Measurements from ENCODE around the gene GDF7.

Gene GDF7

GRCh38 chr2:20645301-20645701 is 21.6 kb upstream of the GDF7 start:
- no peak for TF ChIP-seq CTCF (IDR thresholded peaks at IDR 0.05; ENCODE audit: control insufficient read depth, extremely low read depth, insufficient read depth)
- DNase-seq (ENCODE audit: low read depth) = no peak
- H3K4me3 ChIP-seq (ENCODE audit: low read depth, low read length) = no peak overlapping the region

- DNase-seq (ENCODE audit: low read depth) = no peak
- H3K4me3 ChIP-seq (ENCODE audit: low read depth, low read length) = no peak overlapping the region
These were observed 21.2 kb upstream of the GDF7 start for GRCh38 chr2:20645761-20646160.

GRCh38 chr2:20646446-20646845 is 20.5 kb upstream of the GDF7 start:
- no peak for TF ChIP-seq CTCF (IDR thresholded peaks at IDR 0.05; ENCODE audit: control insufficient read depth, extremely low read depth, insufficient read depth)
- H3K4me3 ChIP-seq (ENCODE audit: low read depth, low read length) = no peak overlapping the region
- no peak for DNase-seq (ENCODE audit: low read depth)

More at GRCh38 chr2:20645761-20646160, 21.2 kb upstream of the GDF7 start:
- TF ChIP-seq CTCF (IDR thresholded peaks at IDR 0.05; ENCODE audit: control insufficient read depth, extremely low read depth, insufficient read depth) = no peak

GRCh38 chr2:20647211-20647610 is 19.7 kb upstream of the GDF7 start:
- no peak overlapping the region for H3K4me3 ChIP-seq (ENCODE audit: low read depth, low read length)
- TF ChIP-seq CTCF (IDR thresholded peaks at IDR 0.05; ENCODE audit: control insufficient read depth, extremely low read depth, insufficient read depth) = no peak
- DNase-seq (ENCODE audit: low read depth) = no peak

GRCh38 chr2:20647738-20648137 is 19.2 kb upstream of the GDF7 start:
- no peak for TF ChIP-seq CTCF (IDR thresholded peaks at IDR 0.05; ENCODE audit: control insufficient read depth, extremely low read depth, insufficient read depth)
- no peak overlapping the region for H3K4me3 ChIP-seq (ENCODE audit: low read depth, low read length)
- no peak for DNase-seq (ENCODE audit: low read depth)

GRCh38 chr2:20648206-20648605 is 18.7 kb upstream of the GDF7 start:
- DNase-seq (ENCODE audit: low read depth) = no peak
- TF ChIP-seq CTCF (IDR thresholded peaks at IDR 0.05; ENCODE audit: control insufficient read depth, extremely low read depth, insufficient read depth) = no peak
- no peak overlapping the region for H3K4me3 ChIP-seq (ENCODE audit: low read depth, low read length)

- DNase-seq (ENCODE audit: low read depth) = no peak
- TF ChIP-seq CTCF (IDR thresholded peaks at IDR 0.05; ENCODE audit: control insufficient read depth, extremely low read depth, insufficient read depth) = no peak
- H3K4me3 ChIP-seq (ENCODE audit: low read depth, low read length) = no peak overlapping the region
These were observed 18.1 kb upstream of the GDF7 start for GRCh38 chr2:20648831-20649230.
